Epidermal melanocyte (primary cell): ENCODE measurements around the gene ARHGAP20.

Experiments
- DNase-seq: peaks from one replicate; pipeline ENCODE4 v3.0.0; 2011; ENCODE audit warnings: low spot score; ENCODE audit not compliant: insufficient read length

The ARHGAP20 gene

DNA sequence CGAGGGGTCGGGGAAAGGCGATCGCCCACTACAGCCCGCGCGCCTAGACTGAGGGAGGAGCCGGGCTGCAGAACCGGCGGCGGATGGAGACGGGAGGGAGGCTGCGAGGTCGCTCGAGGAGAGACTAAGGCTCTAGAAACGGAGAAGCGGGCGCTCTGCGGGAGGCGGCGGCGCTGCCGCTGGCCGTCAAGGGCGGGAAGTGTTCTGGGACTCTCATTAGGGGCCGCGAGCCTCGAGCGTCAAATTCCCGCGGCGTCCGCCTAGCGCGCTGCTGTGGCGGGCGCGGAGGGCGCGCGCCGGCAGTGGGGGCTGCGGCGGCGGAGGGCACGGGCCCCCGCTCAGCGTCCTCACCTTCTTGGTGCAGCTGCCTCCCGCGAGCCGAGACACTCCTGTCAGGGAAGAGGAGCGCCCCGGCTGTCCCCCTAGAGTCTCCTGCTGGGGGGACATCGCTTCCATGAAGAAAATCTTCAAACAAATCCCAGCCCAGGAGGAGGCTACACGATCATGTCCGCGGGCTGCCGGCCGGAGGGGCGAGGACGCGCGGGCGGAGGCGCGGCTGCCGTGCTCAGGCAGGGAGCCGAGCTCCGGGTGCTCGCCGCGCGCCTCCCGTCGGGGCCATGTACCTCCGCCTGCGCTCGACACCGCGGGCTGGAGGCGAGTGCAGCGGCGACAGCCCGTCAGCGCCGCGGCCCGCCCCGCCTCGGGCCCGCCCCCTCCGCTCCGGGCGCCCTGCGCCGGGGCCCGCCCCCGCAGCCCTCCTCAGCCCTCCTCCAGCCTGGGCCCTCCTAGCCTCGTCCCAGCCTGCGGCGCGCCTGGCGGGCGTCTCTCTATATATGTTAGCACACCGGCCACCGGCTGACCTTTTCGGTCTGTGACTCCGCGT is at the start of gene ARHGAP20:
TSS of gene ARHGAP20 (minus strand) at position 662 of the 883 bp plus-strand sequence. CDS start at position 456, 206 bp downstream.
- DNase-seq, result peak; percentile 59

DNA sequence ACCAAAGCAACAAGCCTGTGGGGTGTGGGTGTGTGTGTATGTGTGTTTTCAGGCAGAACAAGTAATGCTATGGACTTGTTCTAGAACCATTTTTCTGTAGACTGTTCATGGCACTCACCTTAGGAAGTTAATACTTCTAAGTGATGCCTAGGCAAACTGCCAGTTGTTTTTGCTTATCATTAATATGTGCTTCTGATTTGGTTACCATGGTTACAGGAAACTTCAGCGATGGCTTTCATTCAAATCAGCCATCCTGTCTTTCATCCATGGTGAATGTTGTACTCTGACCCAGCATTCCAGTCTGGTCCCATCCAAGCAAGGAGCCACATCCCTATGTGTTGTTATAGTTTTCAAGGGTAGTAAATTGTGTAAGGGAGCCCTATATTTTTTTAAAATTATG is 49.8 kb upstream of the ARHGAP20 start:
- no peak for DNase-seq

GRCh38 chr11:110761131-110761530 is 48.9 kb upstream of the ARHGAP20 start:
- DNase-seq, result no peak

- DNase-seq, result no peak
Measured at GRCh38 chr11:110759972-110760381, 47.7 kb upstream of the ARHGAP20 start.

GRCh38 chr11:110757962-110758755 is 45.9 kb upstream of the ARHGAP20 start:
- DNase-seq, result no peak

- no peak for DNase-seq
Measured at GRCh38 chr11:110757066-110757465, 44.8 kb upstream of the ARHGAP20 start.

DNA sequence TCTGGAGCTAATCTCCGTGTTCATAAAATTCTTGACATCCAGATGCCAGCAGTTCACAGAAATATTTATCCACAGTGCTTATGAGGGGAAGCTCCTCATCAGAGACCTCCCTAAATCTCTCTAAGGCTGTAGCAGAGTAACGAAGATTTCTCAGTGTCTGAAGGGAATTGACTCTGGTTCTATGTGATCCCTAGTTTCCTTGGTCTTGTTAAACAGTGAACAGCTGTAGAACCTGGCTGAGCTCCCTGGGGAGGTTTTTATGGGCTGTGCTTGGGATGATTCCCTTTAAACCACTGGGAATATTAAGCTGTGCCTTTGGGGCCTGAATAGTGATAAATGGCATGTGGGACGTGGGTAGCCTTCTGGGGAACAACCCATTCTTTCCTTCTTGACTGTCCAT is 43.7 kb upstream of the ARHGAP20 start:
- no peak for DNase-seq

DNA sequence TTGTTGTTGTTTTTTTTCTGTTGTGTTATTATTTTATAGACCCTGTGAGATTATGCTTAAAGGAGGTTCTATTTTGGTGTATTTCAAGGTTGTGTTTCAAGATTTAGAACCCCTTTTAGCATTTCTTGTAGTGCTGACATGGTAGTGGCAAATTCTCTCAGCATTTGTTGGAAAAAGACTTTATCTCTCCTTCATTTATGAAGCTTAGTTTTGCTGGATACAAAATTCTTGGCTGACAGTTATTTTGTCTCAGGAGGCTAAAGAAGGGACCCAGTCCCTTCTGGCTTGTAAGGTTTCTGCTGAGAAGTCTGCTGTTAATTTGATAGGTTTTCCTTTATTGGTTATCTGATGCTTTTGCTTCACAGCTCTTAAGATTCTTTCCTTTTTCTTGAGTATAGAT is 40.7 kb upstream of the ARHGAP20 start:
- DNase-seq, result no peak

DNA sequence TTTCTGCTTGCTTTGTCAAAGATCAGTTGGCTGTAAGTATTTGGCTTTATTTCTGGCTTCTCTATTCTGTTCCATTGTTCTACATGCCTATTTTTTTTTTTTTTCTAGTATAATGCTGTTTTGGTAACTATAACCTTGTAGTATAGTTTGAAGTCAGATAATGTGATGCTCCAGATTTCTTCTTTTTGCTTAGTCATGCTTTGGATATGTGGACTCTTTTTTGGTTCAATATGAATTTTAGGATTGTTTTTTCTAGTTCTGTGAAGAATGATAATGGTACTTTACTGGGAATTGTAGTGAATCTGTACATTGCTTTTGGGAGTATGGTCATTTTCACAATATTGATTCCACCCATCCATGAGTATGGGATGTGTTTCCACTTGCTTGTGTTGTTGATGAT is 37.9 kb upstream of the ARHGAP20 start:
- DNase-seq, result no peak

DNA sequence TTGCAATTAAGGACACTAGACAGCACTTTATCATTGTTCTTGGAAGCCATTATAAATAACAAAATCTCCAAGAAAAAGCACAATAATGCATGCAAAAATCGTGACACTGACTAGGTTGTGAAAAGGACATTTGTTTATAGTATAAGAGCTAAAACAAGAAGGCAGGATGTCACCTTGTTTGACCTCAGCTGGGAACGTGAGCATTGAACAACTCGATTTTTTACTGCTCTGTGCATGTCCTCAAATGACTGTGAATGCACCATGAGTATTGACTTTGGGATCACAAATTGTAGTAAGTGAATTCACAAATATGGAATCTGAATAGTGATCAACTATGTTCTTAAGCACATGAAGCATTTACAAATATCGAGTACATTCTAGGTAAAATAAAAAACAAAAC is 35.3 kb upstream of the ARHGAP20 start:
- no peak for DNase-seq

GRCh38 chr11:110738641-110739040 is 26.4 kb upstream of the ARHGAP20 start:
- DNase-seq, result no peak

DNA sequence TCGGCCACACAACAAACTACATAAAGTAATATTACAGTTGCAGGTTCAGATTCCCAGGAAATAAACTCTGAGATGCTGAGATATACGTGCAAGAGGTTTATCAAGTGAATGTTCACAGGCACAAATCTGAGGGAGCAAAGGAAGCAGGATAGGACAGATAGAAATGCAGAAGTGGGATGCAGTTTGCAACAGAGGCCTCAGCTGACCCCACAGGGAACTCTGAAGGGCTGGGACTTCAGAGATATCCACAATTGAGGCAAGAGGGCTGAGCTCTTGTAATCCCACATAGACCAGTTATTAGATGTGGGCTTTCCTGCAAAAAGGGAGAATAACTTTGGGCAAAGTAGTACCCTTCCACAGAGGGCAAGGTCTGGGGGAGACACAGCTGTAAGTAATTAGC is 25.4 kb upstream of the ARHGAP20 start:
- DNase-seq, result no peak

DNA sequence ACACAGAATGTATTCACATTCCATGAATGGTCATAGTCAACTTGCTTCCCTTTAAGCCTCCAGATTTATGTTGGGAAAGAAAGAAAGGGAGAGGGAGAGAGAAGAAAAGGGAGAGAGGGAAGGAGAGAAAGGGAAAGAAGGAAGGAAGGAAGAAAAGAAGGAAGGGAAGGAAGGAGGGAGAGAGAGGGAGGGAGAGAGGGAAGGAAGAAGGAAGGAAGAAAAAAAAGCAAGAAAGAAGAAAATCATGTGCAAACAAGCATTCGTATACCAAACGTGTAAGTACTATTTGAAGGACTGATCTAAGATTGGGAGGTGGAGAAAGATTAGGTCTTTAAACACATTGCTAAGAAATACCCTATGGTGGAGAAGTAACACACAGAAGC is 23.9 kb upstream of the ARHGAP20 start:
- no peak for DNase-seq

DNA sequence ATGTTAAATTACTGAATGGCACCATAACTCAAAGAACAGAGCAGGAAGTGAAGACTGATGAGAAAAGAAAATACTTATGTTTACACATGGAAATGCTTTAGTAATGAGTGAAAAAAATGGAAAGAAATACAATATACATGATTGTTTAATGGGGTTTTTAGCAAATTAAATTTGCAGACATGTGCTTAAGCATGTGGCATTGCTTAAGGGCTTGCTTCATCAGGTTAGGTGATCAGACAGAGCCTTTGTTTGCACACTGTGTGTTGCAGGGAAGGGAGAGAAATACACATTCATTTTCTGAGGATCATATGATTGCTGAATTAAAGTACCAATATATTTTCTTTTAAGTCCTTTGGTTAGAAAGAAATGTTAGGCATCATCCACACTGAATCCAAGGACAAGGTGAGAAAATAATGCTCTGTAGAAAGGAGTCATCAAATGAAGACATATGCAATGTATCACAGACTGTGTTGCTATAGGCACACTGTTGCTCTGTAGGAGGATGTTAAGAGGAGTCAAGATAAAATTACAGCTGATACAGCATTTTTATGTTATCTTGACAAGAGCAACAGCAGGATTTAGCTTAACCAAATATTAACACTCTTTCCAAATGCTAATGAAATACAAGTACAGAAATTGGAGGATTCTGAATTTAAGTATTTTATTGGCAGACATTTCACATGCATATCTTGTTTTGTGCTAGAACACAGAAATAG is 23.4 kb upstream of the ARHGAP20 start:
- DNase-seq, result no peak

GRCh38 chr11:110734790-110735189 is 22.6 kb upstream of the ARHGAP20 start:
- DNase-seq, result no peak

DNA sequence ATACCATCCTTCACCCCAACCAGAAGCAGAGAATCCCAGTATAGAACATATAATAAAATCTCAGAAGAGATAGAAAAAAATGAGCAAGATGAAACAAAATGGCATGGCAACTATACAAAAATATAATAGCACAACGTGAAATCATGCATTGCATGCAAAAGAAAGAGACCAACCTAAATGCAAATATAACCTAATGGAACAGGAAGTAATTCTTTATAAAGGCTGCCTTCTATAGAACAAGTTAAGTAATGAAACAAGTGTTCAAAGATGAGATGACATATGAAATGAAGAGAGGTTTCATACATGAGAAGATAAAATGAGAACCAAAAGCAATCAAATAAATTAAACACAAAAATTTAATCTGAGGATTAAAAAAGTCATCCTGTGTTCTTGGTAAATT is 18.5 kb upstream of the ARHGAP20 start:
- DNase-seq, result no peak

DNA sequence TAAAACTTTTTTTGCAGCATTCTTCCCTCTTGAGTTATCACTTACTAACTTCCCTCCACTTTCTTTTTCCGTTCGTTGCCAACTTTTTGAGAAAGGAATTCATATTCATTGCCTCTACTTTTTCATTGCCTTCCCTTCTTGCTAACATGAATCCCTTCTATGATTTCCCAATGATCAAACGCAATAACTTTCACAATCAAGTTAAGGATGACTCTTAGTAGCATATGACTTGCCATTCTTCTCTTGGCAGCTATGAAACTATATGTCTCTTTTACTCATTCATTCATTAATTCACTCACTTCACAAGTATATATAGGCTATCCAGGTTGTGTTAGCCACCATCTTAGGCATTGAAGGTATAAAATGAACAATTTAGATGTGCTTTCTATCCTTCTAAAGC is 16.6 kb upstream of the ARHGAP20 start:
- no peak for DNase-seq

DNA sequence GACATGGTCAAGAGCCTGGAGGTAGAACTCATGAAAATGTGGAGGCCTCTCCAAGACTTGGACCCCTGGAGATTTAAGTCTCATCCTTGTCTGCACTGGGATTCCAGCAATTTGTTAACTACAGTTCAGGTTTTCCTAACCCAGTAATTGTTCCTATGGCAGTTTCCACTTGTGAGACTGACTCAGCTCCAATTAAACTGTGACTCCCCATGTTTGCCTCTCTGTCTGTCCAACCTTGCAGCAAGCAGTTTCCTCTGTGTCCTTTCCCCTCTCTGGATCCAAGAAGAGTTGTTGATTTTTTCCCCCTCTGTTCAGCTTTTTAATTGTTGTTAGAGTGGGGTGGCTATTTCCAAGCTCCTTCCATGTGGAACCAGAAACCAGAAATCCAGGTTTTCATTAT is 16.2 kb upstream of the ARHGAP20 start:
- DNase-seq, result no peak

DNA sequence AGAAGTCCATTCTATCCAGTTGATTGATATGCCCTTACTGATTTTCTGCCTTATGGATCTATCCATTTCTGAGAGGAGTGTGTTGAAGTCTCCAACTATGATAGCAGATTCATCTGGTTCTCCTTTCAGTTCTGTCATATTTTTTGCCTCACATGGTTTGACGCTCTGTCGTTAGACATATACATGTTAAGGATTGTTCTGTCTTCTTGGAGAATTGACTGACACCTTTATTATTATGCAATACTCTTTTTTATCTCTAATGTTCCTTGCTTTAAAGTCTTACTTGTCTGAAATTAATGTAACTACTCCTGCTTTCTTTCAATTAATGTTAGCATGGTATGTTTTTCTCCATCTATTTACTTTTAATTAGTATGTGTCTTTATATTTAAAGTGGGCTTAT is 12.1 kb upstream of the ARHGAP20 start:
- no peak for DNase-seq

DNA sequence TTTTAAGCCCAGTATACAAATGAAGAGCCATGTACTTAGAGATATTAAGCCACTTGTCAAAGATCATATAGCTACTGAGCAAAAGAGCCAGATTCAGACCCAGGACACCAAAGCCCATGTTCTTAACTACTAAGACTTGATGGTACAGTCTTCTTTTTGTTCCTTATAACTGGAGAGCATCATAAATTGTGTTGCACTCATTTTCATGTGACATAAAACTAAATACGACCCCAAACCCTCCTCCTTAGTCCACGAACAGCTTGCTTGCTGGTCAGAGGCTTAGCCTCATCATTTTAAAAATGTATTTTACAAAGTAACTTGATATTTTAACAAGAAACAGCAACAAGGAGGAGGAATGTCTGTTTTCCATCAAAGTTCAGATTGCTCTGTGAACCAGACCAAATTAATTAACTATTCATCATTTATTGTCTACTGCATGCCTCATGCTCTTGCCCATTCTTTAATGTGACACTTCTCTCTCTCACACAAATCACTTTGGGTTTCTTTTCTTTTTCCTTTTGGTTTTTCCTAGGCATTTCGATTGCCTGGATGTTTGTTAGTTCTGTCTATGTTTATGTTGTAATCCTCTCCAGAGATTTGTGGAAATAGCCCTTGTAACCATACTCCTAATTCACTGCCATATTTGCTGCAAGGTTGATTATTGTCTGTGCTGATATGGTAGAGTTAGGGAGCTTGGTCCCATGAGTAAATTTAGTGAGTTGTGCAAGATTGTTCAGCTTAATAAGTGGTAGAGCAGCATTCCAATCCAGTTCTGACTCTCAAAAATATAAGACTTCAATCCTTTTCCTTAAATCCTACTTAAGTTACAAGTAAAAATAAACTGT is 8.4 kb upstream of the ARHGAP20 start:
- DNase-seq, result no peak

DNA sequence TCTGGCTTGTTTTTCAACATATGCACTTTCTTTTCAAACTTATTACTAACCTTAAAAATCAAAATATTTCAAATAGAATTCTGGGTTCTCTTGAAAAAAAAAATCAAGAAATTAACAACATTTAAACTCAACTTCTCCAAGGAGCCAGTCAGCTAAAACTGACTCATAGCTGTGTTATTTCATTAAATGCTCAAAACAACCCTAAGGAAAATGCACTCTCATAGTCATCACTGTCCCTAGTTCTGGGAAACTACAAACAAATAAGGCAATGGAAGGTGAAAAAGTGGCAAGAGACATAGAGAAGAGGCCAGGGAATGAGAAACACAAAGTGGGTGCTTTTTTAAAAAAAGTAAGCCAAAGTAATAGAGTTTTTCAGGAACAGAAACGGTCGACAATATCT is 4.1 kb upstream of the ARHGAP20 start:
- DNase-seq, result no peak
